ENCODE data around the gene WWOX.

The WWOX gene

GRCh38 chr16:78483124-78483992 lies 383.9 kb downstream of the WWOX start:
- H3K4me3 ChIP-seq (ENCODE audit: low read length) = no peak overlapping the region
- TF ChIP-seq, protein P1, sequence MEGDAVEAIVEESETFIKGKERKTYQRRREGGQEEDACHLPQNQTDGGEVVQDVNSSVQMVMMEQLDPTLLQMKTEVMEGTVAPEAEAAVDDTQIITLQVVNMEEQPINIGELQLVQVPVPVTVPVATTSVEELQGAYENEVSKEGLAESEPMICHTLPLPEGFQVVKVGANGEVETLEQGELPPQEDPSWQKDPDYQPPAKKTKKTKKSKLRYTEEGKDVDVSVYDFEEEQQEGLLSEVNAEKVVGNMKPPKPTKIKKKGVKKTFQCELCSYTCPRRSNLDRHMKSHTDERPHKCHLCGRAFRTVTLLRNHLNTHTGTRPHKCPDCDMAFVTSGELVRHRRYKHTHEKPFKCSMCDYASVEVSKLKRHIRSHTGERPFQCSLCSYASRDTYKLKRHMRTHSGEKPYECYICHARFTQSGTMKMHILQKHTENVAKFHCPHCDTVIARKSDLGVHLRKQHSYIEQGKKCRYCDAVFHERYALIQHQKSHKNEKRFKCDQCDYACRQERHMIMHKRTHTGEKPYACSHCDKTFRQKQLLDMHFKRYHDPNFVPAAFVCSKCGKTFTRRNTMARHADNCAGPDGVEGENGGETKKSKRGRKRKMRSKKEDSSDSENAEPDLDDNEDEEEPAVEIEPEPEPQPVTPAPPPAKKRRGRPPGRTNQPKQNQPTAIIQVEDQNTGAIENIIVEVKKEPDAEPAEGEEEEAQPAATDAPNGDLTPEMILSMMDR (IDR thresholded peaks at IDR 0.05; ENCODE audit: insufficient read depth, low read depth, low read length, missing control alignments) = no peak
- no peak for DNase-seq (ENCODE audit: low read depth)

- no peak overlapping the region for H3K4me3 ChIP-seq (ENCODE audit: low read length)
- no peak for DNase-seq (ENCODE audit: low read depth)
- TF ChIP-seq, protein P1 (IDR thresholded peaks at IDR 0.05; ENCODE audit: insufficient read depth, low read depth, low read length, missing control alignments) = no peak
Measured at GRCh38 chr16:78484509-78485058, 385.1 kb downstream of the WWOX start.

DNA sequence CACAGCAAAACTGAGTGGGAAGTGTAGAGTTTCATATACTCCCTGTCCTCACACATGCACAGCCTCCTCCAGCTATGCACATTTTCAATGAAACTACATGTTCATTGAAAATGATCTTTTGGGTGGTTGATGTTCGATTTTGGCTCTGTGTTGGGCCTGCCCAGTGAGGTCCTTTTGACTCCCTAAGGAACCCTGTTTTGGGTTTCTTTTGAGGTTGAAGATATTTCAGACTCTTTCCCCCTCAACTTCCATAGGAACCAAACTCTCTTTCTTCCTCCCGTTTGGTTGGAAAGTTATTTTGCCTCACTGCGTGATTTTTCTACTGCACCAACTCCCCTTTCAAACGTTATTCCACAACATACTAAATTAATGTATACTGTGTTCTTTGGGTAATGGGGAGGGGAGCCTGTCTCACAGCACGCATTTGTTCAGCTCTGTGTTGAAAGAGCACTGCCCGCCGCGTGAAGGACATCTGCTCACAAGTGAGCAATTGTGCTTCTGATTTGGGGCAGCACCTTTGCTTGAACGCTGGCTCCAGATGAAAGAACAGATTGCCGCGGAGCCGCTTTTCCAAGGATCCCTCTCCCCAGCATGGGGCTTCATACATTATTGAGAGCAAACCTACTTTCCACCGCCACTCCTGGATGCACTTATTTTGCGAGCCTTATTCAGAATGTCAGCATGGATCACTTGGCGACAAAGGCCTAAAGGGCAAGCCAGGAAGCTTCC lies 385.9 kb downstream of the WWOX start:
- no peak overlapping the region for H3K4me3 ChIP-seq (ENCODE audit: low read length)
- no peak for DNase-seq (ENCODE audit: low read depth)
- TF ChIP-seq, protein P1 (IDR thresholded peaks at IDR 0.05; ENCODE audit: insufficient read depth, low read depth, low read length, missing control alignments) = no peak

GRCh38 chr16:78485917-78486257 lies 386.4 kb downstream of the WWOX start:
- no peak for DNase-seq (ENCODE audit: low read depth)
- H3K4me3 ChIP-seq (ENCODE audit: low read length) = no peak overlapping the region
- TF ChIP-seq, protein P1 (IDR thresholded peaks at IDR 0.05; ENCODE audit: insufficient read depth, low read depth, low read length, missing control alignments) = no peak

DNA sequence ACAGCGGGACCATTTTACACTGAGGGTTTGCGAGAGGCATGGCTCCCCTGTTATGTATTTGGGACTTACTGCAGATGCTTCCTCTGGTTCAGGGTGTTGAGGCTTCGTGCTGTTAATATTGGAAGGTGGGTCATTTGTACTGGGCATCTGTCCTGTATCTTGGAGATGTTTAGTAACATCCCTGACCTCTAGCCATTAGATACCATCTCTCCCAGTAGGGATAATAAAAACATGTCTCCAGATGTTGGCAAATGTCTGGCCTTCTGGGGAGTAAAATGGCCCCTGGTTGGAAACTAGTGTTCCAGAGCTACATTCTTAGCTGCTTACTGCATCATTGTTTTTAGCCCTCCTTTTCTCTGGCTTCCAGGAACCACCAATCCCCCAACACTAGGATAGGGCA lies 388.0 kb downstream of the WWOX start:
- H3K4me3 ChIP-seq (ENCODE audit: low read length) = no peak overlapping the region
- DNase-seq (ENCODE audit: low read depth) = no peak
- TF ChIP-seq, protein P1 (IDR thresholded peaks at IDR 0.05; ENCODE audit: insufficient read depth, low read depth, low read length, missing control alignments) = no peak

GRCh38 chr16:78489072-78489471 lies 389.6 kb downstream of the WWOX start:
- no peak overlapping the region for H3K4me3 ChIP-seq (ENCODE audit: low read length)
- TF ChIP-seq, protein P1 (IDR thresholded peaks at IDR 0.05; ENCODE audit: insufficient read depth, low read depth, low read length, missing control alignments) = no peak
- DNase-seq (ENCODE audit: low read depth) = no peak

Data from epithelial cell of esophagus (primary cell).